ENCODE results near the gene TEX29. TPM values are rescaled to one million over a fixed set of nuclear protein-coding genes. Genes with fewer than 3 reads are reported as not detected.

The TEX29 gene
- total and polyA plus RNA-seq, 5 donors, result 0.25 to 0.48 TPM; not detected in 3

GRCh38 chr13:111330066-111330610 lies 9.7 kb downstream of the TEX29 start:
- Histone ChIP-seq H3K27ac (ENCODE audit: low read length) (no peak overlapping the region), H3K9me3 (ENCODE audit: control insufficient read depth, low read length) (no peaks in the 10 kb centered on the region), H3K4me1 (ENCODE audit: control insufficient read depth, insufficient read depth, low read length) (no peaks in the 10 kb centered on the region), H3K27me3 (ENCODE audit: control insufficient read depth, insufficient read depth) (no peaks in the 10 kb centered on the region), H3K4me3 (ENCODE audit: low read length) (no peak overlapping the region)
- WGBS, result 61% methylated on average over 11 of the region's 11 CpGs
- DNase-seq, result no peak
- no peak for ATAC-seq
- intact Hi-C loops (cut with DNase I), result no loop called here

GRCh38 chr13:111335298-111335697 lies 14.9 kb downstream of the TEX29 start:
- WGBS, result 61% methylated on average over 5 of the region's 5 CpGs
- intact Hi-C loops (cut with DNase I), result no loop called here
- Histone ChIP-seq H3K9me3 (ENCODE audit: control insufficient read depth, low read length) (no peaks in the 10 kb centered on the region), H3K4me3 (ENCODE audit: low read length) (no peak overlapping the region), H3K4me1 (ENCODE audit: control insufficient read depth, insufficient read depth, low read length) (no peaks in the 10 kb centered on the region), H3K27me3 (ENCODE audit: control insufficient read depth, insufficient read depth) (no peaks in the 10 kb centered on the region), H3K27ac (ENCODE audit: low read length) (no peak overlapping the region)
- ATAC-seq (peak in 1 of 2 donors; percentile 65), DNase-seq (peak in 1 of 3 donors; percentile 21)

GRCh38 chr13:111336666-111337065 lies 16.2 kb downstream of the TEX29 start:
- no peak overlapping the region for H3K27ac ChIP-seq (ENCODE audit: low read length)
- H3K9me3 ChIP-seq (ENCODE audit: control insufficient read depth, low read length), result no peaks in the 10 kb centered on the region
- H3K4me1 ChIP-seq (ENCODE audit: control insufficient read depth, insufficient read depth, low read length), result no peaks in the 10 kb centered on the region
- intact Hi-C loops (cut with DNase I), result no loop called here
- WGBS, result 90% methylated on average over 9 of the region's 9 CpGs
- no peaks in the 10 kb centered on the region for H3K27me3 ChIP-seq (ENCODE audit: control insufficient read depth, insufficient read depth)
- DNase-seq, result no peak
- no peak for ATAC-seq
- H3K4me3 ChIP-seq (ENCODE audit: low read length), result no peak overlapping the region

- Histone ChIP-seq H3K4me3 (ENCODE audit: low read length) (no peak overlapping the region), H3K27me3 (ENCODE audit: control insufficient read depth, insufficient read depth) (no peaks in the 10 kb centered on the region), H3K27ac (ENCODE audit: low read length) (no peak overlapping the region), H3K9me3 (ENCODE audit: control insufficient read depth, low read length) (no peaks in the 10 kb centered on the region), H3K4me1 (ENCODE audit: control insufficient read depth, insufficient read depth, low read length) (no peaks in the 10 kb centered on the region)
- intact Hi-C loops (cut with DNase I), result no loop called here
- 85% methylated on average over 4 of the region's 4 CpGs for WGBS
- DNase-seq (no peak), ATAC-seq (no peak)
Observed at GRCh38 chr13:111337206-111337605, 16.8 kb downstream of the TEX29 start.

- DNase-seq, result no peak
- Histone ChIP-seq H3K27ac (ENCODE audit: low read length) (no peak overlapping the region), H3K9me3 (ENCODE audit: control insufficient read depth, low read length) (no peaks in the 10 kb centered on the region), H3K27me3 (ENCODE audit: control insufficient read depth, insufficient read depth) (no peaks in the 10 kb centered on the region), H3K4me3 (ENCODE audit: low read length) (no peak overlapping the region), H3K4me1 (ENCODE audit: control insufficient read depth, insufficient read depth, low read length) (no peaks in the 10 kb centered on the region)
- no peak for ATAC-seq
- intact Hi-C loops (cut with DNase I), result no loop called here
- WGBS, result 92% methylated on average over 9 of the region's 9 CpGs
Observed at GRCh38 chr13:111337741-111338140, 17.3 kb downstream of the TEX29 start.

GRCh38 chr13:111338841-111339240 lies 18.4 kb downstream of the TEX29 start:
- intact Hi-C loops (cut with DNase I), result no loop called here
- DNase-seq, result no peak
- no peak overlapping the region for H3K4me3 ChIP-seq (ENCODE audit: low read length)
- H3K9me3 ChIP-seq (ENCODE audit: control insufficient read depth, low read length), result no peaks in the 10 kb centered on the region
- no peak for ATAC-seq
- H3K27ac ChIP-seq (ENCODE audit: low read length), result no peak overlapping the region
- WGBS, result 83% methylated on average over 11 of the region's 11 CpGs
- no peaks in the 10 kb centered on the region for H3K4me1 ChIP-seq (ENCODE audit: control insufficient read depth, insufficient read depth, low read length)
- H3K27me3 ChIP-seq (ENCODE audit: control insufficient read depth, insufficient read depth), result no peaks in the 10 kb centered on the region

- intact Hi-C loops (cut with DNase I), result no loop called here
- H3K27me3 ChIP-seq (ENCODE audit: control insufficient read depth, insufficient read depth), result no peaks in the 10 kb centered on the region
- 94% methylated on average over 29 of the region's 29 CpGs for WGBS
- ATAC-seq (peak in 1 of 2 donors; percentile 20), DNase-seq (no peak)
- no peaks in the 10 kb centered on the region for H3K9me3 ChIP-seq (ENCODE audit: control insufficient read depth, low read length)
- H3K4me3 ChIP-seq (ENCODE audit: low read length), result no peak overlapping the region
- no peak overlapping the region for H3K27ac ChIP-seq (ENCODE audit: low read length)
- H3K4me1 ChIP-seq (ENCODE audit: control insufficient read depth, insufficient read depth, low read length), result no peaks in the 10 kb centered on the region
Observed at GRCh38 chr13:111339366-111340143, 19.1 kb downstream of the TEX29 start.

- ATAC-seq (no peak), DNase-seq (no peak)
- 92% methylated on average over 5 of the region's 5 CpGs for WGBS
- H3K27me3 ChIP-seq (ENCODE audit: control insufficient read depth, insufficient read depth), result no peaks in the 10 kb centered on the region
- intact Hi-C loops (cut with DNase I), result no loop called here
- no peak overlapping the region for H3K27ac ChIP-seq (ENCODE audit: low read length)
- no peak overlapping the region for H3K4me3 ChIP-seq (ENCODE audit: low read length)
- no peaks in the 10 kb centered on the region for H3K9me3 ChIP-seq (ENCODE audit: control insufficient read depth, low read length)
- H3K4me1 ChIP-seq (ENCODE audit: control insufficient read depth, insufficient read depth, low read length), result no peaks in the 10 kb centered on the region
Observed at GRCh38 chr13:111341886-111342285, 21.4 kb downstream of the TEX29 start.

GRCh38 chr13:111342721-111343120 lies 22.3 kb downstream of the TEX29 start:
- Histone ChIP-seq H3K27me3 (ENCODE audit: control insufficient read depth, insufficient read depth) (no peaks in the 10 kb centered on the region), H3K4me3 (ENCODE audit: low read length) (no peak overlapping the region), H3K4me1 (ENCODE audit: control insufficient read depth, insufficient read depth, low read length) (no peaks in the 10 kb centered on the region), H3K9me3 (ENCODE audit: control insufficient read depth, low read length) (no peaks in the 10 kb centered on the region), H3K27ac (ENCODE audit: low read length) (no peak overlapping the region)
- intact Hi-C loops (cut with DNase I), result no loop called here
- 95% methylated on average over 9 of the region's 9 CpGs for WGBS
- ATAC-seq (no peak), DNase-seq (no peak)

- Histone ChIP-seq H3K4me3 (ENCODE audit: low read length) (no peak overlapping the region), H3K27me3 (ENCODE audit: control insufficient read depth, insufficient read depth) (no peaks in the 10 kb centered on the region), H3K9me3 (ENCODE audit: control insufficient read depth, low read length) (no peaks in the 10 kb centered on the region), H3K4me1 (ENCODE audit: control insufficient read depth, insufficient read depth, low read length) (no peaks in the 10 kb centered on the region), H3K27ac (ENCODE audit: low read length) (no peak overlapping the region)
- intact Hi-C loops (cut with DNase I), result no loop called here
- no peak for ATAC-seq
- WGBS, result 81% methylated on average over 11 of the region's 11 CpGs
- no peak for DNase-seq
Observed at GRCh38 chr13:111343186-111343805, 22.9 kb downstream of the TEX29 start.

GRCh38 chr13:111344471-111345191 lies 24.2 kb downstream of the TEX29 start:
- ATAC-seq (no peak), DNase-seq (no peak)
- no peaks in the 10 kb centered on the region for H3K4me1 ChIP-seq (ENCODE audit: control insufficient read depth, insufficient read depth, low read length)
- no peak overlapping the region for H3K27ac ChIP-seq (ENCODE audit: low read length)
- H3K27me3 ChIP-seq (ENCODE audit: control insufficient read depth, insufficient read depth), result no peaks in the 10 kb centered on the region
- no peaks in the 10 kb centered on the region for H3K9me3 ChIP-seq (ENCODE audit: control insufficient read depth, low read length)
- intact Hi-C loops (cut with DNase I), result no loop called here
- 77% methylated on average over 25 of the region's 25 CpGs for WGBS
- no peak overlapping the region for H3K4me3 ChIP-seq (ENCODE audit: low read length)

All from right cardiac atrium (tissue), 5 donors.